ENCODE results near the gene CYP17A1. TPM values are rescaled to one million over a fixed set of nuclear protein-coding genes. Genes with fewer than 3 reads are reported as not detected.
A peak's percentile ranks its signal among the peaks of the same experiment; 100 is the strongest.

Gene CYP17A1
- total and polyA plus RNA-seq, 2 donors from 2014 or later = 3.3 to 11.6 TPM

GRCh38 chr10:102832987-102833386, 4.2 kb downstream of the CYP17A1 start:
- intact Hi-C loops (cut with DNase I) = no loop called here
- H3K27ac ChIP-seq (ENCODE audit: low read depth in 2 of 2, low read length in 2 of 2) = no peak overlapping the region
- FAIRE-seq = no peak

GRCh38 chr10:102832248-102832647, 5.0 kb downstream of the CYP17A1 start:
- Histone ChIP-seq H3K36me3 (ENCODE audit: control insufficient read depth in 2 of 3, insufficient read depth in 3 of 3, low read length in 3 of 3) (peaks cover 0 to 3% (median 0%) of the 10 kb centered on the region in 3 donors), H3K27me3 (ENCODE audit: control insufficient read depth, insufficient read depth, low read length) (no peaks in the 10 kb centered on the region), H3K4me1 (ENCODE audit: control insufficient read depth in 2 of 3, insufficient read depth in 2 of 3, low read depth in 1 of 3, low read length in 3 of 3) (peaks cover 0 to 8% (median 0%) of the 10 kb centered on the region in 3 donors), H3K9ac (ENCODE audit: low read length in 3 of 3) (no peak overlapping the region), H3K9me3 (ENCODE audit: control insufficient read depth in 2 of 3, insufficient read depth in 1 of 3, low read length in 3 of 3) (no peaks in the 10 kb centered on the region), H3K4me3 (ENCODE audit: low read length in 3 of 3) (no peak overlapping the region), H3K27ac (ENCODE audit: low read depth in 2 of 2, low read length in 2 of 2) (peak overlapping the region in 1 of 2 donors; percentile 14)
- TF ChIP-seq, protein P1, sequence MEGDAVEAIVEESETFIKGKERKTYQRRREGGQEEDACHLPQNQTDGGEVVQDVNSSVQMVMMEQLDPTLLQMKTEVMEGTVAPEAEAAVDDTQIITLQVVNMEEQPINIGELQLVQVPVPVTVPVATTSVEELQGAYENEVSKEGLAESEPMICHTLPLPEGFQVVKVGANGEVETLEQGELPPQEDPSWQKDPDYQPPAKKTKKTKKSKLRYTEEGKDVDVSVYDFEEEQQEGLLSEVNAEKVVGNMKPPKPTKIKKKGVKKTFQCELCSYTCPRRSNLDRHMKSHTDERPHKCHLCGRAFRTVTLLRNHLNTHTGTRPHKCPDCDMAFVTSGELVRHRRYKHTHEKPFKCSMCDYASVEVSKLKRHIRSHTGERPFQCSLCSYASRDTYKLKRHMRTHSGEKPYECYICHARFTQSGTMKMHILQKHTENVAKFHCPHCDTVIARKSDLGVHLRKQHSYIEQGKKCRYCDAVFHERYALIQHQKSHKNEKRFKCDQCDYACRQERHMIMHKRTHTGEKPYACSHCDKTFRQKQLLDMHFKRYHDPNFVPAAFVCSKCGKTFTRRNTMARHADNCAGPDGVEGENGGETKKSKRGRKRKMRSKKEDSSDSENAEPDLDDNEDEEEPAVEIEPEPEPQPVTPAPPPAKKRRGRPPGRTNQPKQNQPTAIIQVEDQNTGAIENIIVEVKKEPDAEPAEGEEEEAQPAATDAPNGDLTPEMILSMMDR (IDR thresholded peaks at IDR 0.05; ENCODE audit: borderline replicate concordance, extremely low read depth, insufficient read depth) = no peak
- DNase-seq = no peak
- no peak for FAIRE-seq
- intact Hi-C loops (cut with DNase I) = no loop called here

More at GRCh38 chr10:102832987-102833386, 4.2 kb downstream of the CYP17A1 start:
- Histone ChIP-seq H3K4me3 (ENCODE audit: low read length in 3 of 3) (no peak overlapping the region), H3K4me1 (ENCODE audit: control insufficient read depth in 2 of 3, insufficient read depth in 2 of 3, low read depth in 1 of 3, low read length in 3 of 3) (peaks cover 0 to 9% (median 0%) of the 10 kb centered on the region in 3 donors), H3K36me3 (ENCODE audit: control insufficient read depth in 2 of 3, insufficient read depth in 3 of 3, low read length in 3 of 3) (peaks cover 0 to 3% (median 0%) of the 10 kb centered on the region in 3 donors), H3K9me3 (ENCODE audit: control insufficient read depth in 2 of 3, insufficient read depth in 1 of 3, low read length in 3 of 3) (no peaks in the 10 kb centered on the region), H3K9ac (ENCODE audit: low read length in 3 of 3) (no peak overlapping the region), H3K27me3 (ENCODE audit: control insufficient read depth, insufficient read depth, low read length) (no peaks in the 10 kb centered on the region)
- TF ChIP-seq, protein P1 (IDR thresholded peaks at IDR 0.05; ENCODE audit: borderline replicate concordance, extremely low read depth, insufficient read depth) = no peak
- no peak for DNase-seq

GRCh38 chr10:102831322-102832071, 5.7 kb downstream of the CYP17A1 start:
- TF ChIP-seq, protein P1 (IDR thresholded peaks at IDR 0.05; ENCODE audit: borderline replicate concordance, extremely low read depth, insufficient read depth) = no peak
- Histone ChIP-seq H3K4me3 (ENCODE audit: low read length in 3 of 3) (no peak overlapping the region), H3K27ac (ENCODE audit: low read depth in 2 of 2, low read length in 2 of 2) (no peak overlapping the region), H3K27me3 (ENCODE audit: control insufficient read depth, insufficient read depth, low read length) (no peaks in the 10 kb centered on the region), H3K9ac (ENCODE audit: low read length in 3 of 3) (no peak overlapping the region), H3K36me3 (ENCODE audit: control insufficient read depth in 2 of 3, insufficient read depth in 3 of 3, low read length in 3 of 3) (peaks cover 0 to 3% (median 0%) of the 10 kb centered on the region in 3 donors), H3K9me3 (ENCODE audit: control insufficient read depth in 2 of 3, insufficient read depth in 1 of 3, low read length in 3 of 3) (no peaks in the 10 kb centered on the region), H3K4me1 (ENCODE audit: control insufficient read depth in 2 of 3, insufficient read depth in 2 of 3, low read depth in 1 of 3, low read length in 3 of 3) (peaks cover 0 to 4% (median 0%) of the 10 kb centered on the region in 3 donors)
- DNase-seq (no peak), FAIRE-seq (no peak)
- intact Hi-C loops (cut with DNase I) = no loop called here
